ENCODE measurements around the gene RELL1. TPM values are rescaled to one million over a fixed set of nuclear protein-coding genes. Genes with fewer than 3 reads are reported as not detected.

The RELL1 gene
- total RNA-seq, 1 experiment from 2014 or later, result 45.3 TPM

DNA sequence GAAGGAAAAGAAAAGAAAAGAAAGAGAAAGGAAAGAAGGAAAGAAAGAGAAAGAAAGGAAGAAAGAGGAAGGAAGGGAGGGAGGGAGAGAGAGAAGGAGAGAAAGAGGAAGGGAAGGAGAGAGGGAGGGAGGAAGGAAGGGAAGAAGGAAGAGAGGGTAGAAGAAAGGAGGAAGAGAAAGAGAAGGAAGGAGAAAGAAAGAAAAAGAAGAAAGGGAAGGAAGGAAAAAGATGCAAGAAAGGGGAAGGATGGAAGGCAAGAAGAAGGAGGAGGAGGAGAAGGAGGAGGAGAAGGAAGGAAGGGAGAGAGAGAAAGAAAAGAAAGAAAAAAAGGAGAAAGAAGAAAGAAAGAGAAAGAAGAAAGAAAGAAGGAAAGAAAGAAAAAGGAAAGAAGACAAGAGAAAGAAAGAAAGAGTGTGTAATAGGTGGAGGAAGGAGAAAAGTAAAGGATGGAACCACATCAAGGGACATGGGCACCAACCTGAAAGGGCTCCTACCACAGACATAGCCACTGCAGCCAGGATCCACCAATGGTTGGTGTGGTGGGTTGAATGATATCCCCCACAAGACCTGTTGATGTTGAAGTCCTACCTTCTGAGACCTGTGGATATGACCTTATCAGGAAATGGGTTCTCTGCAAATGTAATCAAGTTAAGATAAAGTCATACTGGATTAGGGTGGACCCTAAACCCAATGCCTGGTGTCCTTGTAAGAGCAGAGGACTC is 80.2 kb downstream of the RELL1 start:
- Mint-ChIP-seq H3K4me1 (ENCODE audit: low read depth, unreplicated experiment) (peaks cover 46% of the 10 kb centered on the region), H3K27ac (ENCODE audit: unreplicated experiment) (no peak overlapping the region), H3K9me3 (ENCODE audit: unreplicated experiment) (no peaks in the 10 kb centered on the region), H3K4me3 (ENCODE audit: unreplicated experiment) (no peak overlapping the region), H3K36me3 (ENCODE audit: insufficient read depth, unreplicated experiment) (peaks cover 36% of the 10 kb centered on the region), H3K27me3 (ENCODE audit: insufficient read depth, unreplicated experiment) (no peaks in the 10 kb centered on the region)
- intact Hi-C loops (cut with micrococcal nuclease; ENCODE audit: unreplicated experiment), result no loop called here
- Histone ChIP-seq H3K4me3 (ENCODE audit: low read depth, low read length) (no peak overlapping the region), H3K27me3 (replicated peaks; ENCODE audit: control insufficient read depth, insufficient read depth, low read length) (no peaks in the 10 kb centered on the region), H3K9me3 (no peaks in the 10 kb centered on the region), H3K4me1 (peaks cover 32% of the 10 kb centered on the region), H3K36me3 (ENCODE audit: control insufficient read depth, insufficient read depth, low read length) (no peaks in the 10 kb centered on the region)
- DNase-seq, result no peak
- ChIA-PET POLR2A (no interaction called here), CTCF (no interaction called here)
- no TSS peak for BruUV-seq (replicated peaks)
- TF ChIP-seq, protein P1, sequence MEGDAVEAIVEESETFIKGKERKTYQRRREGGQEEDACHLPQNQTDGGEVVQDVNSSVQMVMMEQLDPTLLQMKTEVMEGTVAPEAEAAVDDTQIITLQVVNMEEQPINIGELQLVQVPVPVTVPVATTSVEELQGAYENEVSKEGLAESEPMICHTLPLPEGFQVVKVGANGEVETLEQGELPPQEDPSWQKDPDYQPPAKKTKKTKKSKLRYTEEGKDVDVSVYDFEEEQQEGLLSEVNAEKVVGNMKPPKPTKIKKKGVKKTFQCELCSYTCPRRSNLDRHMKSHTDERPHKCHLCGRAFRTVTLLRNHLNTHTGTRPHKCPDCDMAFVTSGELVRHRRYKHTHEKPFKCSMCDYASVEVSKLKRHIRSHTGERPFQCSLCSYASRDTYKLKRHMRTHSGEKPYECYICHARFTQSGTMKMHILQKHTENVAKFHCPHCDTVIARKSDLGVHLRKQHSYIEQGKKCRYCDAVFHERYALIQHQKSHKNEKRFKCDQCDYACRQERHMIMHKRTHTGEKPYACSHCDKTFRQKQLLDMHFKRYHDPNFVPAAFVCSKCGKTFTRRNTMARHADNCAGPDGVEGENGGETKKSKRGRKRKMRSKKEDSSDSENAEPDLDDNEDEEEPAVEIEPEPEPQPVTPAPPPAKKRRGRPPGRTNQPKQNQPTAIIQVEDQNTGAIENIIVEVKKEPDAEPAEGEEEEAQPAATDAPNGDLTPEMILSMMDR (IDR thresholded peaks at IDR 0.05; ENCODE audit: insufficient read depth in 1 of 2, low read depth in 1 of 2, low read length in 1 of 2, severe bottlenecking in 1 of 2, unreplicated experiment in 1 of 2), result no peak

DNA sequence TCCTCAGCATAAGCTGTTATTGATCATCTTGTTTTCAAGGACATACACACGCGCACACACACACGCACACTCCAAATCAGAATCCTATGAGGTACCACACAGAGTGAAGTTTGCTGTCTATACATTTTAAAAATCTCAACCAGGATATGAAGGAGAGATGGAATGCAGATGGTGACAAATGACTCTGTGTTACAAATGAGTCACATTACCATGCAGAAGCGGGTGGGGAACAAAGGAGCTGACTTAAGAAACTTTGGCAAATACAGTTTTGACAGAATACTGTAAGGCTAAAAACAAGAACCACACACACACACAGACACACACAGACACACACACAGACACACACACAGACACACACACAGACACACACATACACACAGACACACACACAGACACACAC is 81.7 kb downstream of the RELL1 start:
- intact Hi-C loops (cut with micrococcal nuclease; ENCODE audit: unreplicated experiment), result no loop called here
- no TSS peak for BruUV-seq (replicated peaks)
- DNase-seq, result no peak
- H3K4me3 Mint-ChIP-seq (ENCODE audit: unreplicated experiment), result no peak overlapping the region
- H3K4me3 ChIP-seq (ENCODE audit: low read depth, low read length), result no peak overlapping the region
- peaks cover 37% of the 10 kb centered on the region for H3K36me3 Mint-ChIP-seq (ENCODE audit: insufficient read depth, unreplicated experiment)
- POLR2A ChIA-PET, result no interaction called here
- TF ChIP-seq, protein P1 (IDR thresholded peaks at IDR 0.05; ENCODE audit: insufficient read depth in 1 of 2, low read depth in 1 of 2, low read length in 1 of 2, severe bottlenecking in 1 of 2, unreplicated experiment in 1 of 2), result no peak
- no peaks in the 10 kb centered on the region for H3K27me3 Mint-ChIP-seq (ENCODE audit: insufficient read depth, unreplicated experiment)
- H3K9me3 Mint-ChIP-seq (ENCODE audit: unreplicated experiment), result no peaks in the 10 kb centered on the region
- no peaks in the 10 kb centered on the region for H3K36me3 ChIP-seq (ENCODE audit: control insufficient read depth, insufficient read depth, low read length)
- H3K9me3 ChIP-seq, result no peaks in the 10 kb centered on the region
- H3K27ac Mint-ChIP-seq (ENCODE audit: unreplicated experiment), result no peak overlapping the region
- H3K27me3 ChIP-seq (replicated peaks; ENCODE audit: control insufficient read depth, insufficient read depth, low read length), result no peaks in the 10 kb centered on the region
- CTCF ChIA-PET, result no interaction called here
- H3K4me1 Mint-ChIP-seq (ENCODE audit: low read depth, unreplicated experiment), result peaks cover 51% of the 10 kb centered on the region
- peaks cover 48% of the 10 kb centered on the region for H3K4me1 ChIP-seq

DNA sequence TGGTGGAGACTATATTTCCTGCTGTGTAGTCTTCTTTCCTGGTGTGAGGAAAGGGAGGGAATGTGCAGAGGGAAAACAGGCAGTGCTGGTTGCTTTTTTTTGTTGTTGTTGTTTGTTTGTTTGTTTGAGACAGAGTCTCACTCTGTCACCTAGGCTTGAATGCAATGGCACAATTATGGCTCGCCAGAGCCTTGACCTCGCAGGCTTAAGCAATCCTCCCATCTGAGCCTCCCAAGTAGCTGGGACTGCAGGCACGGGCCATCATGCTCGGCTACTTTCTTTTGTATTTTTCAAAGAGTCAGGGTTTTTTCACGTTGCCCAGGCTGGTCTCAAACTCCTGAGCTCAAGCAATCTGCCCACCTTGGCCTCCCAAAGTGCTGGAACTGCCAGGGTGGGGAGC is 82.5 kb downstream of the RELL1 start:
- Histone ChIP-seq H3K27me3 (replicated peaks; ENCODE audit: control insufficient read depth, insufficient read depth, low read length) (no peaks in the 10 kb centered on the region), H3K4me1 (peaks cover 55% of the 10 kb centered on the region), H3K4me3 (ENCODE audit: low read depth, low read length) (no peak overlapping the region), H3K9me3 (no peaks in the 10 kb centered on the region), H3K36me3 (ENCODE audit: control insufficient read depth, insufficient read depth, low read length) (no peaks in the 10 kb centered on the region)
- intact Hi-C loops (cut with micrococcal nuclease; ENCODE audit: unreplicated experiment), result loop anchor here (1.0 to 2.0 kb wide), 7 partner anchors 45 to 222 kb away; partner anchors contain the start of gene RELL1
- ChIA-PET POLR2A (no interaction called here), CTCF (interaction anchor here (0.7 to 3.2 kb wide), 11 partner anchors 9 to 222 kb away, joined by 3 to 29 read pairs (median 5); partner anchors contain the start of genes PGM2 and RELL1)
- no peak overlapping the region for H3K4me3 Mint-ChIP-seq (ENCODE audit: unreplicated experiment)
- TF ChIP-seq, protein P1 (IDR thresholded peaks at IDR 0.05; ENCODE audit: insufficient read depth in 1 of 2, low read depth in 1 of 2, low read length in 1 of 2, severe bottlenecking in 1 of 2, unreplicated experiment in 1 of 2), result no peak
- peaks cover 41% of the 10 kb centered on the region for H3K36me3 Mint-ChIP-seq (ENCODE audit: insufficient read depth, unreplicated experiment)
- no peaks in the 10 kb centered on the region for H3K27me3 Mint-ChIP-seq (ENCODE audit: insufficient read depth, unreplicated experiment)
- no peak for DNase-seq
- H3K4me1 Mint-ChIP-seq (ENCODE audit: low read depth, unreplicated experiment), result peaks cover 58% of the 10 kb centered on the region
- H3K9me3 Mint-ChIP-seq (ENCODE audit: unreplicated experiment), result no peaks in the 10 kb centered on the region
- no peak overlapping the region for H3K27ac Mint-ChIP-seq (ENCODE audit: unreplicated experiment)
- BruUV-seq (replicated peaks), result no TSS peak

Measured in Caco-2 (cell line).